ENCODE data around the gene CRYBA2. TPM values are rescaled to one million over a fixed set of nuclear protein-coding genes. Genes with fewer than 3 reads are reported as not detected.

Gene CRYBA2
- total and polyA plus RNA-seq, 8 donors, result 3.7 to 314 (median 13.2) TPM

DNA sequence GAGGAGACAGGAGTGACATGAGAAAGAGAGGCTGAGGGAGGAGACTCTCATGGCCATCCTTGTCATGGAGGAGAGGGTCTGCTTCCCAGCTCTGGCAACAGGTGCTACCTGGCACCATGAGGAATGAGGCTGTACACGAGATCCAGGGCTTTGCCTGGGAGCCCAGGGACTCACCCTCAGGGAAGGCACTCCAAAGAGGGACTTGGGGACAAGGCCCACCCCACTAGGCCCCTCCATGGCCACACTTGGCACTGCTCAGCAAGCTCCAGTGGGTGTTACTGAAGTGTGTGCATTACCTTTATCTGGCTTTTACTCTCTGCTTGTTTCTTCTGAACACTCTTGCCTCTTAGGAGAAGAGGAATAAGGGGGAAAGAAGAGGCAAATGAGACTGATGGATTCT lies 45.4 kb upstream of the CRYBA2 start:
- FAIRE-seq (no peak), DNase-seq (peak in 1 of 6 donors; percentile 21), ATAC-seq (no peak)
- TF ChIP-seq, protein P1, sequence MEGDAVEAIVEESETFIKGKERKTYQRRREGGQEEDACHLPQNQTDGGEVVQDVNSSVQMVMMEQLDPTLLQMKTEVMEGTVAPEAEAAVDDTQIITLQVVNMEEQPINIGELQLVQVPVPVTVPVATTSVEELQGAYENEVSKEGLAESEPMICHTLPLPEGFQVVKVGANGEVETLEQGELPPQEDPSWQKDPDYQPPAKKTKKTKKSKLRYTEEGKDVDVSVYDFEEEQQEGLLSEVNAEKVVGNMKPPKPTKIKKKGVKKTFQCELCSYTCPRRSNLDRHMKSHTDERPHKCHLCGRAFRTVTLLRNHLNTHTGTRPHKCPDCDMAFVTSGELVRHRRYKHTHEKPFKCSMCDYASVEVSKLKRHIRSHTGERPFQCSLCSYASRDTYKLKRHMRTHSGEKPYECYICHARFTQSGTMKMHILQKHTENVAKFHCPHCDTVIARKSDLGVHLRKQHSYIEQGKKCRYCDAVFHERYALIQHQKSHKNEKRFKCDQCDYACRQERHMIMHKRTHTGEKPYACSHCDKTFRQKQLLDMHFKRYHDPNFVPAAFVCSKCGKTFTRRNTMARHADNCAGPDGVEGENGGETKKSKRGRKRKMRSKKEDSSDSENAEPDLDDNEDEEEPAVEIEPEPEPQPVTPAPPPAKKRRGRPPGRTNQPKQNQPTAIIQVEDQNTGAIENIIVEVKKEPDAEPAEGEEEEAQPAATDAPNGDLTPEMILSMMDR (IDR thresholded peaks at IDR 0.05), result no peak
- Histone ChIP-seq H3K27me3 (peaks cover 0 to 8% (median 0%) of the 10 kb centered on the region in 4 donors), H3K36me3 (no peaks in the 10 kb centered on the region), H3K27ac (no peak overlapping the region), H3K4me1 (no peaks in the 10 kb centered on the region), H3K4me3 (no peak overlapping the region), H3K9me3 (no peaks in the 10 kb centered on the region)
- WGBS, 2 donors, result 5 to 7% methylated on average over 1 of the region's 1 CpG
- intact Hi-C loops (cut with DNase I), result loop anchor here in 1 of 3 donors (10.0 kb wide), 1 partner anchor 266 kb away; the partner anchor contains the start of gene PTPRN

DNA sequence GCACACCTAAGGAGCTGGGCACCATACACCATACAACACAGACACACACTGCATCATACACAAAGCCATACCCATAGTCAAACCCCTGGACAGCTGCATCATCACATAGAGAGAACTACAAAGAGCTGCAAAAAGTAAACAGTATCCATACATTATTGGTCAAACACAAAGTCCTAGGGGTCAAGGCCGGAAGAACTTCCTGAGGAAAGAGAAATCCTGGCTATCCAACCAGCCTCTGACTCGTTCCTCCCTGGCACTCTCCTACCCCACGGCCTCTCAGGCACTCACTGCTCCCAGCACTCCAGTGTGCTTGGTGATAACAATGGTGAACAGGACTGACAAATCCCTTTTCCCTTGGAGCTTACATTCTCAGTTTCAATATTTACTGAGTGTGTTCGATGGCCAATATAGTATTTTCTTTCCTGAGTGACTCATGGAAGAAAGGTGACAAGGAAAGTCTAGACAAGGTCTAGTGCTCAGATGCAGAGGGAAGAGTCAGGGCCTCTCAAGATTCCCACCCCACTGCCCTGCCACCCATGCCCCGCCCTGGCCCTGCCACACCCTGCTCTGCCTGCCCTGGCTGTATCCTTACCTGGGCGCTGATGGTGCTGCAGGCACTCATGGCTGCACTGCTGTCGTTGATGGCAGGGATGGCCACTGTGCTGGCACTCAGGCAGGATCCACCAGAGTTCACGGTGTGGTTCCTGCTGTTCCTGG lies 44.7 kb upstream of the CRYBA2 start:
- no peak overlapping the region for H3K27ac ChIP-seq
- H3K27me3 ChIP-seq, result peaks cover 0 to 11% (median 0%) of the 10 kb centered on the region in 4 donors
- H3K36me3 ChIP-seq, result no peaks in the 10 kb centered on the region
- DNase-seq (peak in 1 of 6 donors; percentile 45), FAIRE-seq (no peak), ATAC-seq (peak in 2 of 4 donors; percentile 18 to 31)
- H3K4me1 ChIP-seq, result no peaks in the 10 kb centered on the region
- 42 to 50% methylated on average over 8 of the region's 8 CpGs for WGBS, 2 donors
- H3K9me3 ChIP-seq, result no peaks in the 10 kb centered on the region
- intact Hi-C loops (cut with DNase I), result loop anchor here in 1 of 3 donors (10.0 kb wide), 1 partner anchor 267 kb away; the partner anchor contains the start of gene PTPRN
- H3K4me3 ChIP-seq, result no peak overlapping the region
- TF ChIP-seq, protein P1 (IDR thresholded peaks at IDR 0.05), result no peak

DNA sequence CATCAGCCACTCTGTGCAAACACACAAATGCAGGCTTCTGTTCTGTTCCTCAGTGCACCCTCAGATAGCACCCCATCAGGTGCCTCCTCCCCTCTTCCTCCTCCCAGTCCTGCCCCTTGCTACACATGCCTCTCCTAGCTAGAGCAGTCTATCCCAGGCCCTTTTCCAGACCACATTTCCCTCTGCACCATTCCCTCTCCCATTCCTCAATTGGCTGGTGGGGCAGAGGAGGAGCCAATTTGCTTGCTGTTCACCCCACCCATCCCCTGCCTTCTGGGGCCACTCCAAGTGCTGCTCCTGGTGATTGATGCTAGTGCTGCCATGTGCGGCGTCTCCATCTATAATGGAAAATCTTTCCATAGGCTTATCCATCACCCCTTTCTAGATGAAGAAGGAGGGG lies 42.7 kb upstream of the CRYBA2 start:
- 59 to 82% methylated on average over 2 of the region's 2 CpGs for WGBS, 2 donors
- FAIRE-seq (no peak), ATAC-seq (no peak), DNase-seq (peak in 1 of 6 donors; percentile 27)
- Histone ChIP-seq H3K4me1 (no peaks in the 10 kb centered on the region), H3K36me3 (no peaks in the 10 kb centered on the region), H3K9me3 (no peaks in the 10 kb centered on the region), H3K27me3 (peaks cover 0 to 11% (median 0%) of the 10 kb centered on the region in 4 donors), H3K27ac (no peak overlapping the region), H3K4me3 (no peak overlapping the region)
- TF ChIP-seq, protein P1 (IDR thresholded peaks at IDR 0.05), result no peak
- intact Hi-C loops (cut with DNase I), result loop anchor here in 1 of 3 donors (10.0 kb wide), 1 partner anchor 269 kb away; the partner anchor contains the start of gene PTPRN

DNA sequence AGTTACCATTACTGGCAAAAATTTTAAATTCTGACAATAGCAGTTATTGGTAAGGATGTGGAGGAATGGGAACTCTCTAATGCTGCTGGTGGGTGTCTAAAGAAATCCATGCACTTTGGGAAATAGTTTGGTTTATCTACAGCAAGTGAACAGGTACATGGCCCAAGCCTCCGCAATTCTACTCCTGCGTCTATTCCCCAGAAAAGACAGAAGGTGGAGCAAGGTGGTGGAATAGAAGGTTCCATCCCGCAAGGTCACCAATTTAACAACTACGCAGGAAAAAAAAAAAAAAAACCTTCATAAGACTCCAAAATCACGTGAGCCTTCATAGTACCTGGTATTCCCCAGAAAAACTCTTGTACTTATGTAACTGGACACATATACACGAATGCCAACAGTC lies 41.6 kb upstream of the CRYBA2 start:
- 38 to 45% methylated on average over 6 of the region's 6 CpGs for WGBS, 2 donors
- Histone ChIP-seq H3K4me1 (no peaks in the 10 kb centered on the region), H3K9me3 (no peaks in the 10 kb centered on the region), H3K27ac (no peak overlapping the region), H3K36me3 (no peaks in the 10 kb centered on the region), H3K27me3 (peaks cover 0 to 7% (median 0%) of the 10 kb centered on the region in 4 donors), H3K4me3 (no peak overlapping the region)
- FAIRE-seq (no peak), ATAC-seq (no peak), DNase-seq (no peak)
- TF ChIP-seq, protein P1 (IDR thresholded peaks at IDR 0.05), result no peak
- intact Hi-C loops (cut with DNase I), result loop anchor here in 1 of 3 donors (10.0 kb wide), 1 partner anchor 270 kb away; the partner anchor contains the start of gene PTPRN

Measured in pancreas (tissue), 10 donors.